GM18909 (cell line): Measurements from ENCODE around the gene IQCF2.
"Not testable (repeated sequence)": the region's sequence is repeated elsewhere in the genome, so short reads cannot be mapped to it uniquely, and the experiment has no call there.

Experiments used
- ATAC-seq: cut with Tn5 transposase; IDR thresholded peaks from one replicate; pipeline ENCODE4 v1.9.1; 2021; ENCODE audit warnings: mild to moderate bottlenecking; ENCODE audit not compliant: unreplicated experiment, poor library complexity

The IQCF2 gene

GRCh38 chr3:51875501-51875900, 14.1 kb downstream of the IQCF2 start, which contains the start of gene IQCF5:
Gene IQCF5, minus strand, starts transcription at chr3:51875601. Its CDS starts 70 bp downstream, at chr3:51875531.
- ATAC-seq = no peak

GRCh38 chr3:51876186-51876585, 14.8 kb downstream of the IQCF2 start:
- ATAC-seq = no peak

GRCh38 chr3:51879937-51880336, 18.5 kb downstream of the IQCF2 start:
- no peak for ATAC-seq

- ATAC-seq = no peak
Observed at GRCh38 chr3:51886447-51886846, 25.0 kb downstream of the IQCF2 start.

- ATAC-seq = no peak
Observed at GRCh38 chr3:51887620-51888019, 26.2 kb downstream of the IQCF2 start.

GRCh38 chr3:51888463-51889105, 27.2 kb downstream of the IQCF2 start:
- ATAC-seq = no peak

GRCh38 chr3:51891242-51892039, 30.0 kb downstream of the IQCF2 start:
- no peak for ATAC-seq

- no peak for ATAC-seq
Observed at GRCh38 chr3:51894391-51894790, 33.0 kb downstream of the IQCF2 start.

- no peak for ATAC-seq
Observed at GRCh38 chr3:51894939-51895338, 33.5 kb downstream of the IQCF2 start.

- no peak for ATAC-seq
Observed at GRCh38 chr3:51896607-51897305, 35.3 kb downstream of the IQCF2 start.

- ATAC-seq = no peak
Observed at GRCh38 chr3:51897391-51897790, 36.0 kb downstream of the IQCF2 start.

- ATAC-seq = not testable (repeated sequence)
Observed at GRCh38 chr3:51900043-51900442, 38.6 kb downstream of the IQCF2 start.

- ATAC-seq = not testable (repeated sequence)
Observed at GRCh38 chr3:51902361-51902760, 40.9 kb downstream of the IQCF2 start.

GRCh38 chr3:51904034-51904823, 42.8 kb downstream of the IQCF2 start:
- ATAC-seq = no peak

- ATAC-seq = no peak
Observed at GRCh38 chr3:51908026-51908425, 46.6 kb downstream of the IQCF2 start.
